HG02943 (cell line): ENCODE measurements around the gene CD6.

Experiments
- ATAC-seq: cut with Tn5 transposase; IDR thresholded peaks from one replicate; pipeline ENCODE4 v1.9.1; 2021; ENCODE audit warnings: mild to moderate bottlenecking, low read depth, moderate library complexity; ENCODE audit not compliant: unreplicated experiment

CD6 gene

GRCh38 chr11:61069427-61069826, 97.9 kb downstream of the CD6 start:
- ATAC-seq, result no peak
